CD4-positive, alpha-beta T cell treated with Interleukin-12 subunit alpha and Interleukin-12 subunit beta, for 1 hour (primary cell): ENCODE data around the gene DYNLT5.
"Not testable (repeated sequence)": the region's sequence is repeated elsewhere in the genome, so short reads cannot be mapped to it uniquely, and the experiment has no call there.

ENCODE experiments used
- DNase-seq: peaks from one replicate; pipeline ENCODE4 v3.0.0-alpha.2; 2020

Gene DYNLT5

DNA sequence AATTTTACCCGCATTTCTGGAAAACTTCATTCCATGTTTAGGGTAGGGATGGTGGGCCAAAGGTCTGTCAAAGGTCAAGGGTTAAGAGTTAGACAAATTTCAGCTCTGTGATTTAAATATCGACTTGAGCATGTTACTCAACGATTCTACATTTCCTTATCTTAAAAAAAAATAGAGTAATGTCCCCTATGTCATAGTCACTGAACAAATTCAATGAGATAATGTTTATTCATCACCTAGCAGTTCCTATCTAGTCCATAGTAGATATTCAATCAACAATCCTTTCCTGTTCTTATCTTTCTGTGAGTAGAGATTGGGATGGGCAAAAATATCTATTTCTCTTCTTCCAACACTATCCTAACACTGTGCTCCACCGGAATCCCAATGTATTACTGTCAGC, 1.1 kb upstream of the DYNLT5 start:
- DNase-seq, result no peak

DNA sequence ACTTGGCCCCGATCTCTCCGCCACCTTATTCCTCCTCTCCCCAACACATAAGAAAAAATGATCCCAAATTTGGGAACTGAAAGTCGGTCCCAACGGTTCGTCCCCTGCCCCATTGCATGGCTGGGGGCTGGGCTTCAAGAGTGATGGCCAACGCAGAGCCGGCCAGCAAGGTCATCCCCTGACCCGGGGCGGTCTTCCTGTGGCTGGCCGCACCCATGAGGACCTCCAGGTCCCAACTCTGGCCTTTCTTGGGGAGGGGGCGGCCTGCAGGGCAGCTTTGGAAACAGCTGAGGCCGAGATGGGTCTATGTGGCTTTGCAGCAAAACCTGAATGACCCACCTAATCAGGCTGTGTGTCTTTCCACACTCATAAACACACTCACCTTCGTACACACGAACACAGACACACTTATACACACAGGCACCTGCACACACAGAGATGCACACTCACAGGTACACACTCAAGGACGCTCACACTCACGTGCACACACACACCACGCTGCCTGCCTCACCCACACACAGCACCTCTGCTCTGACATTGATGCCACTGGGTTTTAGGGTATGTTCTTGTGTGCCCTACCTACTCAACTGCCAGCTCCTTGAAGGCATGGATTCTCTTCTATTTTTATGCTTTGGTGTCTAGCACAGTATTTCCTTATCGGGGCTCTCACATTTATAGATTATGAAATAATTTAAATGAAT, 562 bp downstream of the DYNLT5 start:
- DNase-seq, result no peak

GRCh38 chr1:66757722-66758240, 5.5 kb downstream of the DYNLT5 start:
- DNase-seq, result no peak

DNA sequence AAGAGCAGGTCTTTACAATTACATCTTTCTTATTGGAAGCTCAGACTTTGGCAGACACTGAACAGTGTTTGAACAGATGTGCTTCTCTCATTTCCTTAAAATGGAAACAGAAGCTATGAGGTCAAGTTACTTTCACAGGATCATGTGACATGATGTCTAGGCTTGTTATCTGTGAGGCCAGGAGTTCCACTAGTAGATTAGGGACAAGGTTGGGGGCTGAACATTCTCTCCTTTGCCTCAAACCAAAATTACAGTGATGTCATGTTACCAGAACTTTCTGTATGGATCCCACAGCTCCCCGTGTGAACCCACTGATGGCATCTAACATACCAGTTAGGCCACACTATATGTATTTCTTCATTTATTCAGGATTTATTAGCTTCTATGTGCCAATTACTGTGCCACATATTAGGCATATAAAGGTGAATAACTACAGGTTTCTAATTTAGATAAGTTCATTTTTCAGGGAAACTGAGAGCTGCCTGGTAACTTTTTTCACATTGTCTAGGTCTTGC, 6.0 kb downstream of the DYNLT5 start:
- no peak for DNase-seq

DNA sequence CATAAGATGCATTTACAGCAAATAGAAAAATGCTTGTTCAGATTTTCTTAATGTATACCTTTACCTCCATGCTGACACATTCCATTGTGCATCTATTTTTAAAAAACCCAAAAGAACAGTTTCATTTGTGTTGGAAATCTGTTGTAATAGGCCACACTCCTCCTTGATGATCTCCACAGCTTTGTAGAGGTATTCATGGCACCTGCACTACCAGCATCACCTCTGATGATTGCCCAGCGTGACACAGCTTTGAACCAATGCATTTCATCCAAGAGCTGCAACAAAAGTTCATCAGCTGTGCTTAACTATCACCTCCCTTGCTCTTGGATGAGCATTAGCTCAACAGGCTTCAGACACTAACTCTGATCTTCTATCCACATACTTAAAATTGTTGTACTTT, 8.2 kb downstream of the DYNLT5 start:
- no peak for DNase-seq

GRCh38 chr1:66761221-66761620, 9.0 kb downstream of the DYNLT5 start:
- no peak for DNase-seq

GRCh38 chr1:66764994-66765578, 12.8 kb downstream of the DYNLT5 start:
- peak; percentile 64 for DNase-seq

GRCh38 chr1:66767626-66768025, 15.4 kb downstream of the DYNLT5 start:
- DNase-seq, result no peak

GRCh38 chr1:66768965-66769364, 16.7 kb downstream of the DYNLT5 start:
- DNase-seq, result no peak

GRCh38 chr1:66769512-66770229, 17.4 kb downstream of the DYNLT5 start:
- peak; percentile 46 for DNase-seq

GRCh38 chr1:66770240-66770639, 18.0 kb downstream of the DYNLT5 start:
- no peak for DNase-seq

GRCh38 chr1:66770694-66771093, 18.4 kb downstream of the DYNLT5 start:
- no peak for DNase-seq

DNA sequence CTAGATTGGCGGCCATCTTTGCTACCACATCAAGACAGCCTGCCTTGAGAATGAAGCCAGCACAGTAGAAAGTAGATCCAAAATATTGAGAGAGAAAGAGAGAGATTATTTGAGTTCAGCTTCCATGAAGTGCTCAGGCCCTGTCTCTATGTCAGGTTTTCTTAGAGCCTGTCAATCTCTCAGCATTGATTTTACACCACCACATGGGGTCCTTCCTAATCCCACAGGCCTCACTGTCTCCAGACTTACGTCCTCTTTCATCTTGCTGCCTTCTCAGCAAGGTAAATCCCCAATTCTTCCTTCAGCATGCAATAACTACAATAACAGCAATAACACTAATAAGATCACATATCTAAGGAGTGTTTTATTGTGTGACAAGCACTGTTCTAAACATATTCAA, 21.0 kb downstream of the DYNLT5 start:
- DNase-seq, result no peak

GRCh38 chr1:66774438-66774837, 22.2 kb downstream of the DYNLT5 start:
- no peak for DNase-seq

GRCh38 chr1:66775646-66776045, 23.4 kb downstream of the DYNLT5 start:
- DNase-seq, result no peak

GRCh38 chr1:66777831-66778230, 25.6 kb downstream of the DYNLT5 start:
- DNase-seq, result no peak

DNA sequence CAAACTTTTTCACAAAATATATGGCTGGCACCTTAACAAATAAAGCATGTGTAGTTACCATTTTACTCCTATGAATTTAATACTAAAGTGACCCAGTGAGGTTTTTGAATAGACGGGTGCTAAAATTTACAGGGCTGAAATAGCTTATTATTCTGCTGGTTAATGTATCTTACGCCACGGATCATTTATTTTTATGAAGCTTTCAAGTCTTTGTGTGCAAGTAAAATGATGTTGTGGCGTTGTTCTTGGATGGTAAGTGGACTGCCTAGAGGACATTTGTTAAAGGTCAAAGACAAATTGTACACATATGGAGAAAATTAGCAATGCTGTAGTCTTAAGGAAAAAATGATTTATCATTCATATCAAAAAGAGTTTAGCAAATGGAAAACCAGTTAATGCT, 26.0 kb downstream of the DYNLT5 start:
- DNase-seq, result no peak

- no peak for DNase-seq
Measured at GRCh38 chr1:66778969-66779368, 26.7 kb downstream of the DYNLT5 start.

GRCh38 chr1:66779475-66780078, 27.3 kb downstream of the DYNLT5 start:
- DNase-seq, result no peak

GRCh38 chr1:66785800-66786199, 33.5 kb downstream of the DYNLT5 start:
- not testable (repeated sequence) for DNase-seq

DNA sequence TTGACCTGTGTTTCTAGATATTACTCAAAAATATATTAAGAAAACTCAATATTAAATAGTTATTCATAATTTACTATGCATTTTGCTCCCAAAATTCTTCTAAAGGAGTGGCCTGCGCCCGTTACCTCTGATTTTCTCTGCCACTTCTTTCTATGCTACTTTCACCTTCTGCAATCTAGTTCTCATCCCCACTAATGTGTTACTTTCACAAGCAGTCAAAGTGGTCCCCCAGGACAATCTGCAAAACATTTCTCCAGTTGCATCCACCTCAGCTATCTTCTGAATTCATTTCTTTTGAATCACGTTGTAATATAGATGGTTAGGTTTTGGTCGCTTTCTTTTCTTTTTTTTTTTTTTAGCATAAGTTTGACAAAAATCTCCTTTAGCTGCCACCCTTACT, 35.4 kb downstream of the DYNLT5 start:
- DNase-seq, result no peak

DNA sequence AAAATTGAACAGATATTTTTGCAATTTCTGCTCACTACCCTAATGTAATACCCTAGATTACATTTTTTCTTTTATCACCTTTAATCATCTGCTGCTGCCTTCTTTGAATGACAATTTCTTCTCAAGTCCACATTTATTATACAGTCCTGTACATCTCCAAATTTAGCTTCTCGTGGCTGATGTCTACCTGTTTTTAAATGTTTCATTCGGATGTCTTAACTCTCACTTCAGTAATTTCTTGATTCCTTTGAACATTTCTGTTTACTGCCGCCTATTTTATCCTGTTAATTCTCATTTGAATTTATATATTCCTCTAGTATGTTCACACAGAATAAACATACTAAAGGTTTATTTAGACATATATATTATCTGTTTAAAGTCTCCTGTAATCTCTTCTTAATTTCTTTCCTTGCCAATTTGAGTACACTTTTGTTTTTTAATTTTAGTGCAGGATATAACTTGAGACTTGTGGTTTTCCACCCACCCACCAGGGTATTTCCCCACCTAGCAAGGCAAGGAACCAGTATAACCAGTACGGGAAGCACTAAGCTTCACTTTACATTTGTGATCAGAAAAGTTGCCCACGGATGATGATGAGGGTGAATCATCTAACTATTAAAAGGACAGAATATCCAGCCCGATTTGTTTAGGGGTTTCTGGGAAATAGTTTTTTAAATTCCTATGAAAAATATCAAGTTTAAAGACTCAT, 36.1 kb downstream of the DYNLT5 start:
- DNase-seq, result peak; percentile 51
